Sigmoid colon (tissue), 7 donors: ENCODE results near the gene ATF6B. TPM values are rescaled to one million over a fixed set of nuclear protein-coding genes. Genes with fewer than 3 reads are reported as not detected.
A peak's percentile ranks its signal among the peaks of the same experiment; 100 is the strongest.

Source experiments
- DNase-seq: peaks from one replicate; pipeline ENCODE4 v3.0.0-alpha.2; 2019
- H3K27ac ChIP-seq, 4 donors: fragments of 200-600 bp; sonication (generic); one replicate each; pipeline ENCODE4 v1.5.1; 2016 to 2019; ENCODE audit warnings: mild to moderate bottlenecking in 1 of 4
- H3K27me3 ChIP-seq, 3 donors: fragments of 200-600 bp; sonication (generic); one replicate each; pipeline ENCODE4 v1.5.1; 2019; ENCODE audit warnings: mild to moderate bottlenecking in 1 of 3
- H3K36me3 ChIP-seq, 4 donors: fragments of 200-600 bp; sonication (generic); one replicate each; pipeline ENCODE4 v1.5.1; 2016 to 2019
- H3K4me1 ChIP-seq, 4 donors: fragments of 200-600 bp; sonication (generic); one replicate each; pipeline ENCODE4 v1.5.1; 2017 to 2019
- H3K4me3 ChIP-seq, 4 donors: fragments of 200-600 bp; sonication (generic); one replicate each; pipeline ENCODE4 v1.5.1; 2017 to 2019; ENCODE audit warnings: mild to moderate bottlenecking in 2 of 4, moderate library complexity in 1 of 4
- H3K9me3 ChIP-seq, 4 donors: fragments of 200-600 bp in 3 of 4; sonication (generic) in 3 of 4; one replicate each; pipeline versions ENCODE4 v1.5.1 to v1.6.1; 2013 to 2019
- EP300 ChIP-seq, 4 donors: sonication (generic); formaldehyde crosslinking; IDR thresholded peaks; one replicate each; pipeline ENCODE4 v1.6.1; 2017; ENCODE audit warnings: antibody characterized with exemption in 4 of 4
- POLR2A ChIP-seq, 2 donors: fragments of 450-650 bp; IDR thresholded peaks; one replicate each; pipeline ENCODE4 v1.6.1; 2016; ENCODE audit warnings: antibody characterized with exemption in 2 of 2, mild to moderate bottlenecking in 2 of 2, moderate library complexity in 2 of 2
- POLR2AphosphoS5 ChIP-seq, 4 donors: sonication (generic); formaldehyde crosslinking; IDR thresholded peaks; one replicate each; pipeline ENCODE4 v1.6.1; 2017; ENCODE audit warnings: antibody characterized with exemption in 4 of 4
- WGBS, 2 donors: extraction: QIAGEN DNeasy Blood & Tissue Kit; methylation state at CpG; one replicate each; pipeline ENCODE4 v1.1.7; 2013; 5-methylcytosine and 5-hydroxymethylcytosine counted together
- intact Hi-C: fragments of 100-400 bp; cut with DNase I; formaldehyde crosslinking; loops from one replicate; pipeline ENCODE4 v1.15.1; 2023
- polyA plus RNA-seq, 3 donors: library from polyadenylated mRNA; stranded (reverse); fragments of 200-250 nt; gene quantifications; one replicate each; pipeline ENCODE4 v1.2.3, GENCODE V29; 2013
- total RNA-seq, 4 donors: library from RNA; depleted of rRNA; stranded (reverse); fragments of >200 nt; gene quantifications; one replicate each; pipeline ENCODE4 v1.1.0, GENCODE V29; 2016
- TF ChIP-seq, protein P1 (sequence below), 4 experiments: fragments of 450-650 bp in 3 of 4; fragments of 200-600 bp in 1 of 4; IDR thresholded peaks; one replicate each; pipeline ENCODE4 v1.5.1; 2016 to 2019; ENCODE audit warnings: antibody characterized with exemption in 4 of 4, mild to moderate bottlenecking in 3 of 4, moderate library complexity in 2 of 4
- donor health status: healthy with polysubstance abuse.
- donor health status: Bipolar disorder and iron deficiency.
- donor health status: healthy.

ATF6B gene
- total and polyA plus RNA-seq, 7 donors: 10.9 to 93.6 (median 24.6) TPM

DNA sequence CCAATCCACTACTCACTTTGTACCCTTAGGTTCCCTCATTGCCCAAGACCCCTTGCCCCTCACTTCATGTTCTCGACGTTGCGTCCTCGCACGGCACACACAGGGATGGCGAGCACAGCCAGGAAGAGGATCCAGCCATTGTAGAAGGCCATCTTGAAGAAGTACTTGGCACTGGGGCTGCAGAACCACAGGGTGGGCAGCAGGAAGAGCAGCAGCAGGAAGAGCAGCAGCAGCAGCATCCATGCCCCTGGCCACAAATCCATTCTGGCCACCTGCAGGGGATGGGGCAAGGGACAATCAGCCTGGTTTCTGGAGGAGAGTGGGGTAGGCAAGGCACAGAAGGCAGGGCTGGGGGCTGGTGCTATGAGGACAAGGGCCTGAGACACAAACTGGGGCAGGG is 43.2 kb upstream of the ATF6B start:
- H3K9me3 ChIP-seq: no peaks in the 10 kb centered on the region

DNA sequence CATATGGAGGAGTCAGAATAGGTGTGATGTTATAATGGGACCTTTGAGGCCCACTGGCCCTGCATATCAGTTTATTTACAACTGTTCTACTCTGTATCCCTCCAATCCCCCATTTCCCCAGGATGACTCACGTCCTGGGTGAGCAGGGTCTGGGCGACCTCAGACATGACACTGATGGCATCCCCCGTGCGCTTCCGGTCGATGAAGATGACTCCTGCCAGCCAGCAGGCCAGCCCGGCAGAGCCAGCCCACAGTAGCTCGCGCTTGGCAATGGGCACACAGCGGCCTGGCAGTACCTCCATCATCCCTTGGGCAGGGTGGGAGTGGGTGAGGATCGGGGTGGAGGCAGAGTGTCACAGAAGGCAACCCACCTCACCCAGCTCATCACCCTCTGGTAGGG is 42.2 kb upstream of the ATF6B start:
- peaks cover 0 to 31% (median 13%) of the 10 kb centered on the region in 4 donors for H3K4me1 ChIP-seq
- no peak for DNase-seq
- H3K36me3 ChIP-seq: peaks cover 27 to 61% (median 29%) of the 10 kb centered on the region in 4 donors
- WGBS, 2 donors: 94 to 96% methylated on average over 11 of the region's 11 CpGs
- no peaks in the 10 kb centered on the region for H3K27me3 ChIP-seq
- no peak overlapping the region for H3K4me3 ChIP-seq
- no peaks in the 10 kb centered on the region for H3K9me3 ChIP-seq
- intact Hi-C loops: loop anchor here (10.0 kb wide), 1 partner anchor 345 kb away; the partner anchor contains the start of gene HSPA1B
- no peak overlapping the region for H3K27ac ChIP-seq
- no peak for TF ChIP-seq POLR2A (IDR thresholded peaks at IDR 0.05)
- no peak for TF ChIP-seq EP300 (IDR thresholded peaks at IDR 0.05)
- TF ChIP-seq POLR2AphosphoS5 (IDR thresholded peaks at IDR 0.05): no peak
- TF ChIP-seq, protein P1, sequence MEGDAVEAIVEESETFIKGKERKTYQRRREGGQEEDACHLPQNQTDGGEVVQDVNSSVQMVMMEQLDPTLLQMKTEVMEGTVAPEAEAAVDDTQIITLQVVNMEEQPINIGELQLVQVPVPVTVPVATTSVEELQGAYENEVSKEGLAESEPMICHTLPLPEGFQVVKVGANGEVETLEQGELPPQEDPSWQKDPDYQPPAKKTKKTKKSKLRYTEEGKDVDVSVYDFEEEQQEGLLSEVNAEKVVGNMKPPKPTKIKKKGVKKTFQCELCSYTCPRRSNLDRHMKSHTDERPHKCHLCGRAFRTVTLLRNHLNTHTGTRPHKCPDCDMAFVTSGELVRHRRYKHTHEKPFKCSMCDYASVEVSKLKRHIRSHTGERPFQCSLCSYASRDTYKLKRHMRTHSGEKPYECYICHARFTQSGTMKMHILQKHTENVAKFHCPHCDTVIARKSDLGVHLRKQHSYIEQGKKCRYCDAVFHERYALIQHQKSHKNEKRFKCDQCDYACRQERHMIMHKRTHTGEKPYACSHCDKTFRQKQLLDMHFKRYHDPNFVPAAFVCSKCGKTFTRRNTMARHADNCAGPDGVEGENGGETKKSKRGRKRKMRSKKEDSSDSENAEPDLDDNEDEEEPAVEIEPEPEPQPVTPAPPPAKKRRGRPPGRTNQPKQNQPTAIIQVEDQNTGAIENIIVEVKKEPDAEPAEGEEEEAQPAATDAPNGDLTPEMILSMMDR (IDR thresholded peaks at IDR 0.05): no peak

More for the DNA sequence above, 43.2 kb upstream of the ATF6B start:
- Histone ChIP-seq H3K4me1 (peaks cover 0 to 32% (median 18%) of the 10 kb centered on the region in 4 donors), H3K27me3 (no peaks in the 10 kb centered on the region), H3K36me3 (peaks cover 22 to 51% (median 26%) of the 10 kb centered on the region in 4 donors), H3K27ac (no peak overlapping the region), H3K4me3 (no peak overlapping the region)
- intact Hi-C loops: loop anchor here (10.0 kb wide), 1 partner anchor 346 kb away; the partner anchor contains the start of gene HSPA1B
- TF ChIP-seq POLR2A (IDR thresholded peaks at IDR 0.05) (no peak), POLR2AphosphoS5 (IDR thresholded peaks at IDR 0.05) (no peak)
- TF ChIP-seq, protein P1 (IDR thresholded peaks at IDR 0.05): no peak
- WGBS, 2 donors: 96 to 97% methylated on average over 6 of the region's 6 CpGs
- DNase-seq: no peak

DNA sequence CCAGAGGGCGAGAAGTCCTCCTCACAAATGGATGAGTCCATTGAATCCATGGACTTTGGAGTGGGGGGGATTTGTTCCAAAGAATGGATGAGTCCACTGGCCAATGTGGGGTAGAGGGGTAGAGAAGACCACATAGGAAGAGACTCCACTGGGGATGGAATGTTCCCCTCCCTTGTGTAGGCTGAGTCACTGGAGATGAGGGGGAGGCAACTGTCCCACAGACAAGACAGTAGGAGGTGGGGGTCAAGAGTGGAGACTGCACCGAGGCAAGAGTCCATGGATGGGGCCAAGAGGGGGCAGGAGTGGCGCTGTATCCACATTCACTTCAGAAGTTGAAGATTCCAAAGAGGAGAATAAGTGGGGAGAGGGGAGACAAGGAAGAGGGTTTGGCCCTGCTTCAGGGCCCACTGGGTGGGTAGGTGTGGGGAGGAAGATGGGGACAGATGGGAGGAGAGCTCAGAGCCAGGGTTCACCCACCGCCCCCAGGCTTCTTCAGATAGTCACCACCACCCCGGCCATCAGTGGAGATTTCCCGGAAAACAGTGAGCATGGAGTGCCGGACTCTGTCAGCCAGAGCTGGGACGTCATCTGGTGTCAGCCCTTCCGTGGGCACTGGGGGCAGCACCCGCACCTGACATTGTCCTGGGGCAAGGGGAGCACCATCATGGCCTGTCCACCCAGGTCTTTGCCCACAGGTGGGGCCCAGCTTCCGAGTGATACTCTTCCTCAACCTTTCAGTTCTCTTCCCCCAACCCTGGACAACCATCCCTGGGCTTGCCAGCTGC is 41.0 kb upstream of the ATF6B start:
- Histone ChIP-seq H3K27ac (peak overlapping the region in 3 of 4 donors; percentile 5 to 14 (median 11)), H3K27me3 (no peaks in the 10 kb centered on the region), H3K9me3 (no peaks in the 10 kb centered on the region), H3K4me1 (peaks cover 0 to 18% (median 3%) of the 10 kb centered on the region in 4 donors), H3K4me3 (no peak overlapping the region), H3K36me3 (peaks cover 27 to 70% (median 29%) of the 10 kb centered on the region in 4 donors)
- intact Hi-C loops: no loop called here
- DNase-seq: no peak
- WGBS, 2 donors: 86 to 88% methylated on average over 11 of the region's 11 CpGs
- no peak for TF ChIP-seq POLR2AphosphoS5 (IDR thresholded peaks at IDR 0.05)
- TF ChIP-seq POLR2A (IDR thresholded peaks at IDR 0.05): no peak
- no peak for TF ChIP-seq EP300 (IDR thresholded peaks at IDR 0.05)

DNA sequence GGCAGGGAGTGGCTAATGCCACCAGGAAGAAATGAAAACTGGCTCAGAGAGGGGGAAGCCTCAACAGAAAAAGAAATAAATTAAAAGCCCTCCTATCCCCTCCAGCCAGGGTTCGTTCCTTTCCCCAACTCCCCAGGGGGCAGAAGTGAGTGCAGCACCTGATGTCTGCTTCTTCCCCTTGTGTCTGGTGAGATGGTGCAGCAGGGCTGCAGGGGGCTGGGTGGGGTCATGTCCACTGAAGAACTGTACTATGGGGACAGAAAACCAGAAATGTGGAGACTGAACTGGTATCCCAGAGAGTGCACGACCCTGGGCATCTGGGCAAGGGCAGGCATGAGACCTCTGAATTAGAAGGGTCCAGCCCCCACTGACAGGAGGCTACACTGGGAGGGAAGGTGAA is 40.3 kb upstream of the ATF6B start:
- Histone ChIP-seq H3K27me3 (no peaks in the 10 kb centered on the region), H3K27ac (peak overlapping the region in 1 of 4 donors; percentile 5), H3K4me3 (no peak overlapping the region), H3K4me1 (peaks cover 0 to 12% (median 3%) of the 10 kb centered on the region in 4 donors), H3K9me3 (no peaks in the 10 kb centered on the region), H3K36me3 (peaks cover 27 to 73% (median 29%) of the 10 kb centered on the region in 4 donors)
- no peak for DNase-seq
- TF ChIP-seq POLR2A (IDR thresholded peaks at IDR 0.05) (no peak), EP300 (IDR thresholded peaks at IDR 0.05) (no peak), POLR2AphosphoS5 (IDR thresholded peaks at IDR 0.05) (no peak)
- TF ChIP-seq, protein P1 (IDR thresholded peaks at IDR 0.05): no peak
- WGBS, 2 donors: 76 to 86% methylated on average over 2 of the region's 2 CpGs
- intact Hi-C loops: no loop called here

DNA sequence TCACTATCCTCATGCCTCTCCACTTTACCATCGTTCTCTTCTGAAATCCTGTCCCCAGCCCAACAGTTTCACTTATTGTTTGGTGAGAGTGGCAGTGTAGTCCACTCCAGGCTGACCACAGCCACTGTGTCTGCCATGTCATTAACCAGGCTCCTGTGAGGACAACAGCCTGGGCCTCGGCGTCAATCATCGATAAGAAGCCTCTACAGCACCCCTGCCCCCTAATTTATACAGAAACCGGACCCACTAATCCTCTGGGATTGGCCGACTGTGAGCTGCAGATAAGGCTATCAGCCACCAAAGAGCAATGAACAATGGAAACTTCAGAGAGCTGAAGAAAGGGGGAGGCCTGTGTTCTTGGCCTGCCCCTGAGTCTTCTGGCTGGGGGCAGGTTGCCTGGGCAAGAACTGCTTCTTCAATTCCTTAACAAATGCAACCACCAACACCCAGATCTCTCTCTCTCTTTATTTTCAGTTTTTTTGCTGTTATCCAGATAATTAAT is 39.8 kb upstream of the ATF6B start:
- no peaks in the 10 kb centered on the region for H3K9me3 ChIP-seq
- H3K27ac ChIP-seq: peak overlapping the region in 1 of 4 donors; percentile 9
- no peaks in the 10 kb centered on the region for H3K27me3 ChIP-seq
- peaks cover 27 to 78% (median 29%) of the 10 kb centered on the region in 4 donors for H3K36me3 ChIP-seq
- TF ChIP-seq POLR2A (IDR thresholded peaks at IDR 0.05) (no peak), EP300 (IDR thresholded peaks at IDR 0.05) (no peak), POLR2AphosphoS5 (IDR thresholded peaks at IDR 0.05) (no peak)
- TF ChIP-seq, protein P1 (IDR thresholded peaks at IDR 0.05): no peak
- no peak overlapping the region for H3K4me3 ChIP-seq
- no peak for DNase-seq
- 82 to 86% methylated on average over 6 of the region's 6 CpGs for WGBS, 2 donors
- intact Hi-C loops: no loop called here
- H3K4me1 ChIP-seq: peaks cover 0 to 7% (median under 1%) of the 10 kb centered on the region in 4 donors
